SK-N-SH (cell line): Measurements from ENCODE around the gene RGS6. TPM values are rescaled to one million over a fixed set of nuclear protein-coding genes. Genes with fewer than 3 reads are reported as not detected.

Experiments used
- CTCF ChIA-PET: fragments of 300-600, 350-600 bp; formaldehyde crosslinking; extraction: SDS; loops from one replicate; lab custom pipeline; 2021; lab: Yijun Ruan, JAX
- POLR2A ChIA-PET: fragments of 350-600 bp; sonication (Branson Sonifier 250); formaldehyde crosslinking; extraction: SDS; loops from one replicate; lab custom pipeline; 2020; ENCODE audit warnings: antibody characterized with exemption, inconsistent platforms; lab: Yijun Ruan, JAX
- DNase-seq: peaks from one replicate; pipeline ENCODE4 v3.0.0; 2012
- H2AFZ ChIP-seq: fragments of 200-600 bp; sonication (generic); 2 replicates; pipeline ENCODE4 v1.8.1; 2016; ENCODE audit warnings: antibody characterized with exemption, mild to moderate bottlenecking, low read depth
- H3F3A ChIP-seq: fragments of 200-600 bp; sonication (generic); replicated peaks from 2 replicates; pipeline ENCODE3; 2016; ENCODE audit warnings: antibody characterized with exemption, mild to moderate bottlenecking; ENCODE audit not compliant: insufficient read depth
- H3K27ac ChIP-seq, 2 experiments: fragments of 200-500 bp in 1 of 2; fragments of 200-600 bp in 1 of 2; sonication (Bioruptor generic) in 1 of 2; sonication (generic), shearing (Covaris generic) in 1 of 2; 2 replicates each; pipeline versions ENCODE4 v1.5.1 to v1.6.1; 2014 to 2016; ENCODE audit warnings: low read depth in 2 of 2, inconsistent platforms in 1 of 2, low read length in 1 of 2, mild to moderate bottlenecking in 1 of 2, mixed read lengths in 1 of 2
- H3K27me3 ChIP-seq: fragments of 200-600 bp; sonication (generic), shearing (Covaris generic); 2 replicates; pipeline ENCODE4 v1.6.1; 2016; ENCODE audit warnings: mixed run types; ENCODE audit not compliant: insufficient read depth
- H3K36me3 ChIP-seq, 2 experiments: fragments of 200-500 bp in 1 of 2; fragments of 200-600 bp in 1 of 2; sonication (Bioruptor generic) in 1 of 2; sonication (generic) in 1 of 2; replicated peaks in 1 of 2; 2 replicates each; pipeline versions ENCODE3 to v1.5.1; 2014 to 2016; ENCODE audit warnings: low read length in 1 of 2, mild to moderate bottlenecking in 1 of 2; ENCODE audit not compliant: insufficient read depth in 2 of 2, control insufficient read depth in 1 of 2
- H3K4me1 ChIP-seq, 2 experiments: fragments of 200-500 bp in 1 of 2; fragments of 200-600 bp in 1 of 2; sonication (Bioruptor generic) in 1 of 2; sonication (generic), shearing (Covaris generic) in 1 of 2; 2 replicates each; pipeline versions ENCODE4 v1.5.1 to v1.6.1; 2014 to 2016; ENCODE audit warnings: low read depth in 1 of 2, low read length in 1 of 2, mixed run types in 1 of 2; ENCODE audit not compliant: insufficient read depth in 2 of 2, control insufficient read depth in 1 of 2
- H3K4me2 ChIP-seq: fragments of 200-600 bp; sonication (generic), shearing (Covaris generic); 2 replicates; pipeline ENCODE4 v1.6.1; 2017; ENCODE audit warnings: mixed run types
- H3K4me3 ChIP-seq, 2 experiments: fragments of 200-500 bp in 1 of 2; fragments of 200-600 bp in 1 of 2; sonication (Bioruptor generic) in 1 of 2; sonication (generic), shearing (Covaris generic) in 1 of 2; 2 replicates each; pipeline versions ENCODE4 v1.5.1 to v1.8.1; 2014 to 2016; ENCODE audit warnings: low read depth in 2 of 2, inconsistent platforms in 1 of 2, low read length in 1 of 2, mild to moderate bottlenecking in 1 of 2, mixed read lengths in 1 of 2, moderate library complexity in 1 of 2
- H3K79me2 ChIP-seq: fragments of 200-600 bp; sonication (generic); 2 replicates; pipeline ENCODE4 v1.8.1; 2017; ENCODE audit warnings: mild to moderate bottlenecking; ENCODE audit not compliant: insufficient read depth
- H3K9ac ChIP-seq: fragments of 200-600 bp; sonication (generic); 2 replicates; pipeline ENCODE4 v1.6.1; 2017; ENCODE audit warnings: mixed run types
- H3K9me2 ChIP-seq: fragments of 200-600 bp; sonication (generic); 2 replicates; pipeline ENCODE4 v1.6.1; 2017; ENCODE audit warnings: mixed run types
- H3K9me3 ChIP-seq: fragments of 200-600 bp; sonication (generic); 2 replicates; pipeline ENCODE4 v1.6.1; 2017; ENCODE audit warnings: mixed run types, mild to moderate bottlenecking, moderate library complexity
- H4K20me1 ChIP-seq: fragments of 200-600 bp; sonication (generic); 2 replicates; pipeline ENCODE4 v1.6.1; 2017; ENCODE audit warnings: mild to moderate bottlenecking, mixed run types; ENCODE audit not compliant: insufficient read depth
- FOXM1 ChIP-seq: IDR thresholded peaks from 2 replicates; pipeline ENCODE4 v1.4.0; 2012; ENCODE audit warnings: low read depth, mild to moderate bottlenecking
- IRF3 ChIP-seq: fragments of 150-350 bp; IDR thresholded peaks from 2 replicates; pipeline ENCODE4 v1.6.1; 2016; ENCODE audit warnings: mild to moderate bottlenecking, low read depth, low read length
- MEF2A ChIP-seq: IDR thresholded peaks from 2 replicates; pipeline ENCODE4 v1.4.0; 2012; ENCODE audit warnings: low read depth, borderline replicate concordance
- REST ChIP-seq: IDR thresholded peaks from 2 replicates; pipeline ENCODE4 v1.6.1; 2012; ENCODE audit warnings: mild to moderate bottlenecking, low read depth, low read length, moderate library complexity
- SIN3A ChIP-seq: IDR thresholded peaks from 2 replicates; pipeline ENCODE4 v1.6.1; 2012; ENCODE audit warnings: low read depth, mild to moderate bottlenecking, low read length, moderate library complexity, borderline replicate concordance
- SMC3 ChIP-seq: IDR thresholded peaks from 2 replicates; pipeline ENCODE4 v1.6.1; 2012; ENCODE audit warnings: low read depth, low read length, improper control_type of control experiment
- USF1 ChIP-seq: IDR thresholded peaks from 2 replicates; pipeline ENCODE4 v1.4.0; 2012; ENCODE audit warnings: low read depth, borderline replicate concordance
- YY1 ChIP-seq: IDR thresholded peaks from 2 replicates; pipeline ENCODE4 v1.4.0; 2012; ENCODE audit warnings: low read depth, mild to moderate bottlenecking
- WGBS: methylation state at CpG from one replicate; pipeline ENCODE4 v1.1.6; 2017; ENCODE audit warnings: low lambda C conversion rate; 5-methylcytosine and 5-hydroxymethylcytosine counted together
- polyA plus RNA-seq, 3 experiments: library from polyadenylated mRNA; depleted of rRNA; stranded (reverse); fragments of >200 nt; gene quantifications; 2 replicates each; pipeline ENCODE4 v1.2.3, GENCODE V29; 2012
- TF ChIP-seq, protein P1 (sequence below): fragments of 150-350 bp; IDR thresholded peaks from 2 replicates; pipeline ENCODE4 v1.6.1; 2017; ENCODE audit warnings: antibody characterized with exemption, low read length, low read depth, borderline replicate concordance

RGS6 gene
- polyA plus RNA-seq, 1 of the 3 experiments (the other 2 are of a cell fraction), result not detected

DNA sequence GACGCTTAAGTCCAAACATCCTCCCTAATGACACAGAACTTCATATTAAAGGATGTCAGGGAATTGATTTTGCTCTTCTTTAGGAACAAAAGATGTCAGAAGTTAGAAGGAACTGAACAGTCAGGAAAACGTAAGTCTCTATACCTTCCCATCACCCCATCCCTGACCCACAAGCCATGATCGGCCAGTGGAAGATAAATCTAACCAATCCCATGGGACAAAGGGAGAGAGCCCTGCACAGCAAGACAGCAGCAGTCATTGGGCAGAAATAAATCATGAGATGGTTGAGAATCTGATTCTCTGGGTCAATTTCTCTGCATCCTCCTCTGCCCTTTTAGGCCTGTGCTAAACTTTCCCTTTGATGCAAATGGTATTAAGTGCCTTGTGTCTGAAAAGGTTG, 414.9 kb downstream of the RGS6 start:
- Histone ChIP-seq H3K9me2 (no peaks in the 10 kb centered on the region), H3K4me2 (no peak overlapping the region), H3K27ac (no peak overlapping the region), H3K27me3 (no peaks in the 10 kb centered on the region; the same call in 1 of the 2 replicates), H3K4me1 (no peaks in the 10 kb centered on the region), H3K36me3 (no peaks in the 10 kb centered on the region), H3K9me3 (no peaks in the 10 kb centered on the region), H3K79me2 (no peaks in the 10 kb centered on the region), H3F3A (no peaks in the 10 kb centered on the region), H4K20me1 (no peaks in the 10 kb centered on the region), H3K4me3 (no peak overlapping the region), H2AFZ (no peak overlapping the region), H3K9ac (no peak overlapping the region)
- DNase-seq, result no peak
- ChIA-PET CTCF (no interaction called here), POLR2A (no interaction called here)
- WGBS, result 2% methylated on average over 3 of the region's 3 CpGs
- TF ChIP-seq FOXM1 (no peak), SMC3 (no peak), REST (no peak), IRF3 (no peak), MEF2A (no peak)

DNA sequence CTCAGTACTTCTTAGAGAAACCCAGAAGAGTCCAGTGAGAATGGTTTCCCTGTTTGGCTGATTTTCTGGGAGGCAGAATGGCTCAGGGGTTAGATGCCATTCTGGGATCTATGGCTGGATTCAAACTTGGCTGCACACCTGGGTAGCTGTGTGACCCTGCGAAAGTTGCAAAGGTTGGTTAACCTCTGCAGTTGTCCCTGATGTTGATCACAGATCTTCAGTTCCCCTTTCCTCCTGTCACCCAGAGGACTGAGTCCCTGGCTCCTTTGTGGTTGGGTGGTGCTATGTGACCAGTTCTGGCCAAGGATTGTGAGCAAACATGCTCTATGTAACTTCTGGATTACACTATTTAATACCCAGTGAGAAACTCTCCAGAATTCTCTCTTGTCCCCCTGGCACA, 418.0 kb downstream of the RGS6 start:
- no CpG with 5 or more reads among the region's 1 CpG for WGBS
- no peaks in the 10 kb centered on the region for H3K9me3 ChIP-seq
- no peak overlapping the region for H3K4me3 ChIP-seq
- no peaks in the 10 kb centered on the region for H3K36me3 ChIP-seq
- H2AFZ ChIP-seq, result no peak overlapping the region
- H4K20me1 ChIP-seq, result no peaks in the 10 kb centered on the region
- no peaks in the 10 kb centered on the region for H3K9me2 ChIP-seq
- no peaks in the 10 kb centered on the region for H3K79me2 ChIP-seq
- no peak overlapping the region for H3K9ac ChIP-seq
- DNase-seq, result no peak
- ChIA-PET POLR2A (no interaction called here), CTCF (no interaction called here)
- H3K27me3 ChIP-seq, result no peaks in the 10 kb centered on the region; the same call in 1 of the 2 replicates
- H3K27ac ChIP-seq, result no peak overlapping the region
- H3K4me2 ChIP-seq, result no peak overlapping the region
- no peaks in the 10 kb centered on the region for H3F3A ChIP-seq
- TF ChIP-seq YY1, result no peak
- TF ChIP-seq USF1, result no peak
- TF ChIP-seq SIN3A, result no peak
- TF ChIP-seq, protein P1, sequence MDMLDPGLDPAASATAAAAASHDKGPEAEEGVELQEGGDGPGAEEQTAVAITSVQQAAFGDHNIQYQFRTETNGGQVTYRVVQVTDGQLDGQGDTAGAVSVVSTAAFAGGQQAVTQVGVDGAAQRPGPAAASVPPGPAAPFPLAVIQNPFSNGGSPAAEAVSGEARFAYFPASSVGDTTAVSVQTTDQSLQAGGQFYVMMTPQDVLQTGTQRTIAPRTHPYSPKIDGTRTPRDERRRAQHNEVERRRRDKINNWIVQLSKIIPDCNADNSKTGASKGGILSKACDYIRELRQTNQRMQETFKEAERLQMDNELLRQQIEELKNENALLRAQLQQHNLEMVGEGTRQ, result no peak
- H3K4me1 ChIP-seq, result no peaks in the 10 kb centered on the region
